Fibroblast of skin of right biceps (primary cell): ENCODE data around the gene MAN1B1.

Experiments used
- DNase-seq: peaks from one replicate; pipeline ENCODE4 v3.0.0-alpha.2; 2013

The MAN1B1 gene

DNA sequence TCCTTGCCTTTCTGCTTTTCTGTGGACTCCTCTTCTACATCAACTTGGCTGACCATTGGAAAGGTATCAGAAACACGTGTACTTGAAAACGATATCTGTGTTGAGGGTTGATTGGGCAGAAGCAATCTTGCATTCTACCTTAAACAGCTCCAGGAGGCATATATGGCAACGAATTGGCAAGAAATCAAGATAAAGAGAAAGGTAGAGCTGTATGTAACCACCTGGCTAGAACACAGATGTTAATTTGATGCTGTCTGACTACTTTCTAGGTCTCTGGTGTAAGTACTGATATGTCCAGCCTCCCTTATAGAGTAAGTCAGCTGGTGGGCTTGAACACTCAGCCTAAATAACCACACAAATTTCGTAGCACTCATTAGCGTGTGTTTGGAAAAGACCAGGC is 1.3 kb downstream of the MAN1B1 start:
- no peak for DNase-seq

- DNase-seq, result no peak
Observed at GRCh38 chr9:137089232-137089947, 2.6 kb downstream of the MAN1B1 start.

- DNase-seq, result peak; percentile 7
Observed at GRCh38 chr9:137095664-137096517, 9.1 kb downstream of the MAN1B1 start.

- DNase-seq, result no peak
Observed at GRCh38 chr9:137096785-137097546, 10.2 kb downstream of the MAN1B1 start.

GRCh38 chr9:137097761-137098462 is 11.1 kb downstream of the MAN1B1 start:
- no peak for DNase-seq

GRCh38 chr9:137099231-137099630 is 12.4 kb downstream of the MAN1B1 start:
- no peak for DNase-seq

DNA sequence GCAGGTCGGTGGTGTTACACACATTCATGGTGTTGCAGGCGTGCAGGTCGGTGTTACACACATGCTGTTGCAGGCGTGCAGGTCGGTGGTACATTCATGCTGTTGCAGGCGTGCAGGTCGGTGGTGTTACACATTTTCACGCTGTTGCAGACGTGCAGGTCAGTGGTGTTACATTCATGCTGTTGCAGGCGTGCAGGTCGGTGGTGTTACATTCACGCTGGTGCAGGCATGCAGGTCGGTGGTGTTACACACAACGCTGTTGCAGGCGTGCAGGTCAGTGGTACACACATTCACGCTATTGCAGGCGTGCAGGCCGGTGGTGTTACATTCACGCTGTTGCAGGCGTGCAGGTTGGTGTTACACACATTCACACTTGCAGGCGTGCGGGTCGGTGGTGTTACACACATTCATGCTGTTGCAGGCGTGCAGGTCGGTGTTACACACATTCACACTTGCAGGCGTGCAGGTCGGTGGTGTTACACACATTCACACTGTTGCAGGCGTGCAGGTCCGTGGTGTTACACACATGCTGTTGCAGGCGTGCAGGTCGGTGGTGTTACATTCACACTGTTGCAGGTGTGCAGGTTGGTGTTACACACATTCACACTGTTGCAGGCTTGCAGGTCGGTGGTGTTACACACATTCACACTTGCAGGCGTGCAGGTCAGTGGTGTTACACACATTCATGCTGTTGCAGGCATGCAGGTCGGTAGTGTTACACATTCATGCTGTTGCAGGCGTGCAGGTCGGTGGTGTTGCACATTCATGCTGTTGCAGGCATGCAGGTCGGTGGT is 16.6 kb downstream of the MAN1B1 start:
- no peak for DNase-seq

DNA sequence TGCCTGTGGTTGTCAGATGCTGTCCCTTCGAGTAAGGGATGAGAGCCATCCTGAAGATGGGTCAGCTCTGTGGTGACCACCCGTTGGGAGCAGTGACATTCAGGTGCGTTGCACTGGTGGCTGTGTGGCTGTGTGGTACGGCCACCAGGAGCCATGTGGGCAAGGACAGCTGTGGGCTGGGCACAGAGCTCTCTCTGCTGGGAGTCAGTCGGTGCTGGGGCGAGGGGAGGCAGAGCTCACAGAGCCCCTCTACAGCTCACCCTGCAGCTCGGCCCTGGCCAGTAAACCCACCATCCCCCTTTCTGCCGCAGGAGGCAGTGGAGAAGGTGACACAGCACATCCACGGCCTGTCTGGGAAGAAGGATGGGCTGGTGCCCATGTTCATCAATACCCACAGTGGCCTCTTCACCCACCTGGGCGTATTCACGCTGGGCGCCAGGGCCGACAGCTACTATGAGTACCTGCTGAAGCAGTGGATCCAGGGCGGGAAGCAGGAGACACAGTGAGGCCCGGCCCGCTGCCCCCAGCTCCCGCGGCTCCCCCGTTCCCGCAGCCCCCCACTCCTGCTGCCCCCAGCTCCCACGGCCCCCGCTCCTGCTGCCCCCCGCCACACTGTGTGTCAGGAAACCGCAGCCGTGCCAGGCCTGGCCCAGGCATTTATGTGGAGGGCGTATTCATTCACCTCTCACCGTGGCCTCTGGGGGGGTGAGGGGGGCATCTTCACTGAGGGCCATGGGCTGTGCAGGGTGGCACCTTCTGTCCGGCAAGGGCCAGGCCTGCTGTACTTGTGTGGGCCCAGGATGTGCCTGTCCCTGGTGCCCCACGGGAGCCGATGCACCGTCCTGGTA is 19.3 kb downstream of the MAN1B1 start:
- no peak for DNase-seq

- DNase-seq, result no peak
Observed at GRCh38 chr9:137106662-137107250, 20.0 kb downstream of the MAN1B1 start.

- no peak for DNase-seq
Observed at GRCh38 chr9:137107312-137107921, 20.6 kb downstream of the MAN1B1 start.

- no peak for DNase-seq
Observed at GRCh38 chr9:137107982-137108381, 21.2 kb downstream of the MAN1B1 start.

- DNase-seq, result no peak
Observed at GRCh38 chr9:137108608-137109249, 21.9 kb downstream of the MAN1B1 start.

DNA sequence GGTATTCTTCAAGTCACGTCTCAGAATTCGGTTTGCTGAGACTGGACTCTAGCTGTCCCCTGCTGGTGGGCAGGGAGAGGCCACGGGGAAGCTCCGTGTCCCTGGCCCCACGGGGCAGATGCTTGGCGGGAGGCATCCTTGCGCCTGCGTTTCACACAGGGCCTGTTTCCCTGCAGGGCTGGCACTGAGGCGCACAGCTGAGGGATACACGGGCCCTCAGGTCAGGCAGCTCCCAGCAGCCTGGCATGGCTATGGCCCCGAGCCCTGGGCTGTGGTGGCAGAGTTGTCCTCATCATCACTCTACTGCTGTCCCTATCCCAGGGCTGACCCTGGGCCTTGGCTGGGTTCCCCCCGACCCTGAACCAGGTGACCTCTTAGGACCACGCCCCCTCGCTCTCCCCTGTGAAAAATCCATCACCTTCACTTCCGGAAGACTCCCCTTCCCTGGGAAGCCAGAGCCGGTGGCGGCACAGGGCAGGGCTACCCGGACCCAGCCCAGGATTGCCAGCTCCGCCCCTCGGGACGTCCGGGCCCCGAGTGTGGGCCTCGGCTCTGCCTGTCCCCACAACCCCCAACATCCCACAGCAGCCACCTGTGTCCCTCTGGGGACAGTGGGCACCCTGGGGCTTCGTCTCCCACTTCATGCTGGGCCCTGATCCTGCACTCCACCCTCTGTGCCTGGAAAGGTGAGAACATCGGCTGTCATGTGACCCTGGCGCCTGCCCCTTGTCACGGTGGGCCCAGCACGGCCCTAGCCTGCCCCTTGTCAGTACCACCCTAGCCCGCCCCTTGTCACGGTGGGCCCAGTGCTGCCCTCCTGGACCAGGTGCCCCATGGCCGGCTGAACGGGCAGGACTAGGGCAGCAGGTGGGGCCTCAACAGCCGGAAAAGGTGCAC is 22.7 kb downstream of the MAN1B1 start:
- no peak for DNase-seq

GRCh38 chr9:137110147-137110910 is 23.5 kb downstream of the MAN1B1 start:
- DNase-seq, result no peak

GRCh38 chr9:137110911-137111787 is 24.4 kb downstream of the MAN1B1 start:
- no peak for DNase-seq

DNA sequence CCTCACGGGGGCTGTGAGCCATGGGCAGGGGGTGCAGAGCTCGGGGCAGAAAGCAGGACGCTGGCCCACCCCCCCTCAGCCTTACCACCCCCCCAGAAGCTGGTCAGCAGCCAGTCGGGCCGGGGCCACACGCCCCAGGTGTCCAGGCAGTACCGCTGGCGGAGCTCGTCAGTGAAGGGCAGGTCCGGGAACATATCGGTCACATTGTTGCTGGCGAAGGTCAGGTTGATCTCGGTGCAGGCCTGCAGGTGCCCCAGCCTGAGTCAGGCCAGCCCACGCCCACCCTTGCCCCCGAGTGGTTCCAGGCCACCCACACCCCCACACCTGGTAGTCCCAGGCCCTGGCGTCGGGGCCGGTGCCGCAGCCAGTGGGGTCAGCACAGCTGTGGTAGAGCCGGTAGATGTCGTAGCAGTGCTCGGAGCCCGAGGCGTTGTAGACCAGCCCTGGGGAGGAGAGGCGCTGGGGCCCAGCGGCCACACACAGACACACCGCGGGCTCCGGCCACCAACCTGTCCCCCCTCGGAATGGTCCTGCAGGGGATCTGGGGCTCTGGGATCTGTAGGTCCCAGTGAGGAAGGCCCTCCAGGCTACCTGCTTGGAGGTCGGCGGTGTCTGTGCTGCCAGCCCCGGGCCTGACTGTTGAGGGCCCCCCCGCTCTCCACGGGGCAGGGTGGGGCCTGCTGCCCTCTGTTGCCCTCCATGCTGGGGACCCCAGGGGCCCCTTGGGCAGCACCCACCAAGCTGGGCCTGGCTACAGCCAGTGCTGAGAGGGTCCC is 25.2 kb downstream of the MAN1B1 start:
- no peak for DNase-seq
